HCT116 (cell line): Measurements from ENCODE around the gene ARHGAP21.

Experiments used
- CTCF ChIP-seq, 3 experiments: fragments of 200-600 bp in 1 of 3; sonication (generic) in 1 of 3; IDR thresholded peaks in 2 of 3; conservative IDR thresholded peaks in 1 of 3; 2 replicates each; pipeline ENCODE4 v1.5.1; 2012 to 2017; ENCODE audit warnings: low read depth in 2 of 3, low read length in 2 of 3, antibody characterized with exemption in 1 of 3, borderline replicate concordance in 1 of 3, control low read depth in 1 of 3, mild to moderate bottlenecking in 1 of 3, mixed read lengths in 1 of 3, mixed run types in 1 of 3, moderate library complexity in 1 of 3; ENCODE audit not compliant: insufficient read depth in 1 of 3
- EZH2 ChIP-seq: fragments of 200-600 bp; sonication (generic); IDR thresholded peaks from 2 replicates; pipeline ENCODE4 v1.6.1; 2017; ENCODE audit warnings: antibody characterized with exemption, mixed run types
- POLR2A ChIP-seq: IDR thresholded peaks from 2 replicates; pipeline ENCODE4 v1.7.0; 2011; ENCODE audit warnings: borderline replicate concordance; ENCODE audit not compliant: insufficient read depth, insufficient read length; ENCODE audit errors: extremely low read depth
- POLR2AphosphoS5 ChIP-seq: IDR thresholded peaks from 2 replicates; pipeline ENCODE4 v1.6.1; 2011; ENCODE audit warnings: mild to moderate bottlenecking, low read depth, low read length, moderate library complexity

- no peak for TF ChIP-seq CTCF (IDR thresholded peaks at IDR 0.05 in 2 of 3, conservative IDR thresholded peaks at IDR 0.05 in 1 of 3; ENCODE audit: borderline replicate concordance in 1 of 3, insufficient read depth in 1 of 3, low read depth in 2 of 3, low read length in 2 of 3)
- TF ChIP-seq POLR2A = no peak
- TF ChIP-seq EZH2 = no peak
- no peak for TF ChIP-seq POLR2AphosphoS5
Observed at GRCh38 chr10:24574161-24574560, 149.5 kb downstream of the ARHGAP21 start.
